HG03196 (cell line): ENCODE results near the gene ELK3.

Source experiments
- ATAC-seq: cut with Tn5 transposase; IDR thresholded peaks from one replicate; pipeline ENCODE4 v1.9.1; 2021; ENCODE audit not compliant: unreplicated experiment

ELK3 gene

GRCh38 chr12:96210376-96211055 lies 16.3 kb downstream of the ELK3 start:
- no peak for ATAC-seq

- ATAC-seq: no peak
Observed at GRCh38 chr12:96211988-96212387, 17.8 kb downstream of the ELK3 start.

GRCh38 chr12:96212456-96213375 lies 18.5 kb downstream of the ELK3 start:
- no peak for ATAC-seq

- no peak for ATAC-seq
Observed at GRCh38 chr12:96213869-96214268, 19.7 kb downstream of the ELK3 start.

GRCh38 chr12:96215919-96216273 lies 21.7 kb downstream of the ELK3 start:
- ATAC-seq: no peak

GRCh38 chr12:96218989-96219678 lies 25.0 kb downstream of the ELK3 start:
- no peak for ATAC-seq

- ATAC-seq: no peak
Observed at GRCh38 chr12:96219700-96220206, 25.6 kb downstream of the ELK3 start.

GRCh38 chr12:96220902-96221301 lies 26.7 kb downstream of the ELK3 start:
- ATAC-seq: no peak

GRCh38 chr12:96221391-96221790 lies 27.2 kb downstream of the ELK3 start:
- ATAC-seq: no peak

GRCh38 chr12:96223411-96224218 lies 29.4 kb downstream of the ELK3 start:
- ATAC-seq: no peak

GRCh38 chr12:96224219-96224615 lies 30.0 kb downstream of the ELK3 start:
- no peak for ATAC-seq

GRCh38 chr12:96225044-96225855 lies 31.1 kb downstream of the ELK3 start:
- ATAC-seq: no peak

GRCh38 chr12:96225994-96226399 lies 31.8 kb downstream of the ELK3 start:
- no peak for ATAC-seq

GRCh38 chr12:96226401-96226800 lies 32.2 kb downstream of the ELK3 start:
- no peak for ATAC-seq

GRCh38 chr12:96226801-96227348 lies 32.7 kb downstream of the ELK3 start:
- no peak for ATAC-seq

GRCh38 chr12:96227365-96228106 lies 33.4 kb downstream of the ELK3 start:
- ATAC-seq: no peak

- no peak for ATAC-seq
Observed at GRCh38 chr12:96228566-96229248, 34.5 kb downstream of the ELK3 start.

GRCh38 chr12:96230646-96231045 lies 36.5 kb downstream of the ELK3 start:
- no peak for ATAC-seq
